Measurements from ENCODE around the gene SV2B. TPM values are rescaled to one million over a fixed set of nuclear protein-coding genes. Genes with fewer than 3 reads are reported as not detected.
A peak's percentile ranks its signal among the peaks of the same experiment; 100 is the strongest.
"Not testable (repeated sequence)": the region's sequence is repeated elsewhere in the genome, so short reads cannot be mapped to it uniquely, and the experiment has no call there.

The SV2B gene, protein sequence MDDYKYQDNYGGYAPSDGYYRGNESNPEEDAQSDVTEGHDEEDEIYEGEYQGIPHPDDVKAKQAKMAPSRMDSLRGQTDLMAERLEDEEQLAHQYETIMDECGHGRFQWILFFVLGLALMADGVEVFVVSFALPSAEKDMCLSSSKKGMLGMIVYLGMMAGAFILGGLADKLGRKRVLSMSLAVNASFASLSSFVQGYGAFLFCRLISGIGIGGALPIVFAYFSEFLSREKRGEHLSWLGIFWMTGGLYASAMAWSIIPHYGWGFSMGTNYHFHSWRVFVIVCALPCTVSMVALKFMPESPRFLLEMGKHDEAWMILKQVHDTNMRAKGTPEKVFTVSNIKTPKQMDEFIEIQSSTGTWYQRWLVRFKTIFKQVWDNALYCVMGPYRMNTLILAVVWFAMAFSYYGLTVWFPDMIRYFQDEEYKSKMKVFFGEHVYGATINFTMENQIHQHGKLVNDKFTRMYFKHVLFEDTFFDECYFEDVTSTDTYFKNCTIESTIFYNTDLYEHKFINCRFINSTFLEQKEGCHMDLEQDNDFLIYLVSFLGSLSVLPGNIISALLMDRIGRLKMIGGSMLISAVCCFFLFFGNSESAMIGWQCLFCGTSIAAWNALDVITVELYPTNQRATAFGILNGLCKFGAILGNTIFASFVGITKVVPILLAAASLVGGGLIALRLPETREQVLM
- polyA plus RNA-seq (2014; cell fraction: cytosol; rRNA removed), result 0.13 and 0.32 TPM in 2 replicates
- polyA plus RNA-seq (2014; cell fraction: nucleus; rRNA removed), result not detected in 2 replicates

DNA sequence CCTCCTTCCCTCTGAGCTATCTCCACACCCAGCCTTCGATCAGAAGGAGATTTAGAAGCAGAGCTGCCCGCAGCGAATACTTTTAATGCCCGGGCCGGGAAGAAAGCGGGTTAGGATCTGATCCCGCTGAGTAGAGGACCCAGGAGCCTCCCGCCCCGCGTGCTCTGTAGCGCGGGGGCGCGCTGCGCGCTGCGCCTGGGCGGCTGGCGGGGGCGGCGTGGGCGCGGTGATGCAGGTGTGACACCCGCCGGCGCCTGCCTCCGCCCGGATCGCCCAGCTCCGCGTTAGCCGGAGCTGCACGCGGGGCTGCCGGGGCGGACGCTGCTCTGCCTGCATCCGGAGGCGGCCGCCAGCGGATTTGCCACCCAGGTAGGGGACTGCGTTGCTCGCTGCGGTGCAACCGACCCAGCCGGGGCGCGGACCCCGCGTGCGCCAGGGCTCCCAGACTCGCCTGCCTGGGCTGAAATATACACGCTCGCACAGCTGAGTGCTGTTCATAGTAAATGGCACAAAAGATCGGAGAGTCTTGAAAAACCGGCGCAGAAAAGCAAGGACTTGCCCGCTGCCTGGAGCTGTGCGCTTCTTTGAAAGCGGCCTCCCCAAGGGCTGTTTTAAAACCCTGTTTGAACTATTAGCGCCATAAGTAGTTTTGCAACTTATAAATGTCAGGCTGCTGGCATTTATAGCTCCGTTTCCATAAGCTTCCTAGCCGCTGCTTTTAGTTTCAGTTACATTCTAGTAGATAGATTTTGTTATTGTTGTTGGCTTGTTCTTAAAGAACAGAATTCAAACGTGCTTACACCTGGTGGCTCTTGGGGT is at the start of gene SV2B:
SV2B (plus strand) TSS at position 263 of the 819 bp plus-strand sequence. CDS start 126,007 bp downstream, outside the sequence.
- no peak for DNase-seq (ENCODE audit: low spot score)

DNA sequence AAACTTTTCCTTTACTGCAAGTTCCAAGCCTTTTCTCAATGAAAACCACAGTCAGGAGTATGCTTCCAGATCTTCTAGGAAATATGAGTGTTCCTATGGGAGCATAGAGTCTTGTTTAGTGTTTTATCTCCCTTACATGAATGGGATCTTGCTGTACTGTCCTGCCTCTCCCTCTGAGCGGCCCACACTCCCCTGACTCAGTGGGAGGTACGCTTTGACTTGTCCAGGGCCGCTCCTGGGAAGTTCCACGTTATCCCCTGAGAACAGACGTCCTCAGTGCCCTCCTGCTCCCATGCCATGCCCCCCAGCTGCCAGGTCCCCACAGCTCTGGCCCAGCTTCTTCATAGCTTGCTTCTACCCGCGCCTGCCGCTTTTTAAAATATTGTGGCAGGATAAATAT is 48.8 kb upstream of the SV2B start:
- no peak for DNase-seq (ENCODE audit: low spot score)

DNA sequence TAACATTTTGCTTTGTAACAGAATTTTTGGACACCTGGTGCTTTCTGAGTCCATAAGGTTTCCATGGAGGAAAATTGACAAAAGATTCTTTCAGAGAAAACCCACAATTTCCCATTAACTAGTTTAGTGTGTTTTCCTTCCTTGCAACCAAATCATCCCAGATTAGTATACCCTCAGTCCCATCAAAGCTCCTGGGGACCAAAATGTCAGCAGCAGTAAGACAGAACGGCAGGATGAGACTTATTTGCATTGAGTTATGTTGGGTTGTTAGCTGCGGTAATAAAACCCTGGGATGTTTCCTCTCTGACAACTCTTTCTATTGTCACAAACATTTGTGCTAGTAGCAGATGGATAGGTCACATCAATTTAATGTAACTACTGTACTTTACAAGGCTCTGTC is 45.2 kb upstream of the SV2B start:
- no peak for DNase-seq (ENCODE audit: low spot score)

DNA sequence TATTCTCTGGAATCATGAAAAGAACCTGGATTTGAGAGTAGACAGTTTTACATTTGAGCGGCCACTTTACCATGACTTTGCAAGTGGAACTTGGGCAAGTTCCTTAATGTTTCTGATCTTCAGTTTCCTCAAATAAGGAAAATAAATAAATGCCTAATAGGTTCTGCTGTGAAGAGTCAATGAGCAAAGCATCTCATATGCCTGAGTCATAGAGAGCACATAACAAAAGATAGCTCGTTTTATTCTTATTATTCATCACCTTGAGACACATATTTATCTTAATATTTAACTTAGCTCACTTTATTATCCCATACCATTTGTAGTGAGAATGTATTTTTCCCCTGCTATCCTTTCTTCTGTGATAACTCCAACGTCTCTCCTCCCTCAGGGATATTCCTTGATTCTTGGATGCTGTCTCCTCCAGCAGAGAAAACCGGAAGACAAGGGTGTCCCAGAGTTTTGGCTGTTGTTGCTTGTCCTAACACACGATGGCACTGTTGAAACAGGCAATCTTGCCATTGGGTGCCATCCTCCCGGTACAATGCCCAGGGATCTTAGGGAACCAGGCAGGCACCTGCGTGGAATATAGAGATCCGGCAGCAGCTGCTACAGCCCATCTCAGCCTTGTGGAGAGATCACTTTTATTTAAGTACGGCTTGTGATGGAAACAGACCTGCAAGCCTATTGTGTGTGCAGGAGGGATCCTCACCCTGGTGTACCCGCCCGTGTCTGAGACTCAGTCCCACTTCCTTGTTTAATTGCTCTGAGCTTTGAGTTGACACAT is 44.3 kb upstream of the SV2B start:
- DNase-seq (ENCODE audit: low spot score), result peak; percentile 54

DNA sequence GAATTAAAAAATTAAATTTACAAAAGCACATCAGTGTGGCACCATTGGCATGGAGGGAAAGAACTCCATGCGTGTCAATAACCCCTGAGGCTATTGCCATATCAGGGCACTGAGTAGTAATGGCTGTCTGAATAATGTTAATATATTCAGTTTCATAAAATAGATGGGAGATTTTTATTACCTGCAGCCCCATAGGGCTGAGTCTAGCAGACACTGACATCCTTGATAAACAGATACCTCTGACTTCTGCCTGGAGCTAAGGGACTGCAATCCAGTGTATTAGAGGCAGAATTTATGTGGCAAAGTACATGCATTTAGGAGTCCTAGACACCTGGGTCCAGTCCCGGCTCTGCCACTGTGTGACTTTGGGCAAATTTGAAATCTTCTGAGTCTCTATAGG is 38.8 kb upstream of the SV2B start:
- DNase-seq (ENCODE audit: low spot score), result no peak

DNA sequence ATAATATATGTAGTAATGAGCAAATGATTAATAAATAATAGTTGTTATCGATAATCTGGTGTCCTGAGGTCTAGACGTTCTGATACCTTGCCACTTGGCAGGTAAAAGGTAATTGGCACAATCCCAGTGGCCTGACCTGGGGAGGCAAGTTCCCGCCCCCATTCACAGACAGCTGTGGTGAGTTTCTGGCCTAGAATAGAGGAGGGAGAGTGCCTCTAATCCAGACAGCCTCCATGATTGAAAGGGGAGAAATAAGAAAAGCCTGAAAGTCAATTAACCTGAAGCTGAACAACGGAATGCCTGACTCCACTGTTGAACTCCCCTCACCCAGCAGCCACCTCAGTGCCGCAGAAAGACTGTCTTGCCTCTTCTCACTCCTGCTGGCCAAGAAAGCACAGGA is 38.1 kb upstream of the SV2B start:
- no peak for DNase-seq (ENCODE audit: low spot score)

DNA sequence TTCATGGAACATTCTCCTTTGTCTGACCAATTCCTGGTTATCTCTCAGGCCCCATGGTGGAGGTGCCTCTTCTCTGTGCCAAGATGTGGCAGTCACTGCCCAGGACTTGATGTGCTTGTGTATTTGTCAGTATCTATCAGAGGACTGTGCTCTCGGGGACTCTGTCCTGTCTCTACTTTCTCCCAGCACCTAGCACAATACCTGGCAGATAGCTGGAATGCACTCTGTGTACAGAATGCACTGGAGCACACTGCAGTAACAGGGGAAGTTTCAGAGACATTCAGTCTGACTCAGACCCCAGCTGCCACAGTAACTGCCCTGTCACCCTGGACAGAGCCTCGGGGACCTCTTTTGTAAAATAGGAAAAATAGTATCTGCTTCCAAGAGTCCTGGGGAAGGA is 34.6 kb upstream of the SV2B start:
- no peak for DNase-seq (ENCODE audit: low spot score)

DNA sequence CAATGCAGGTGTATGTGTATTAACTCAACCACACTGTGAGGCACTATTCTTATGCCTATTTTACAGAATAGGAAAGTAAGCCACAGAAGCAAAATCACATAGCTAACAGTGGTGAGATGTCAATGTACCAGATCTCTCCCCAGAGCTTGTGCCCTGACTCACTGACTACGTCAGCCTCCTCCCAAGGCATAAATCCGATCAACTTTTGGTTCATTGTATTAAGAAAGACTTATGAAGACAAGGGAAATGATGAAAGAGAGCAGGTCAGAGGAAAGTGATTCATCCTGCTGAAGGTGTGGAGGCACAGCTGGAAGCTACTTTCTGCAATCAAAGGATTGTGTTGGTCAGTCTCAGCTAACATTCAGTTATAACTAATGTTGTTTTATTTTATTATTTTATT is 33.0 kb upstream of the SV2B start:
- DNase-seq (ENCODE audit: low spot score), result no peak

DNA sequence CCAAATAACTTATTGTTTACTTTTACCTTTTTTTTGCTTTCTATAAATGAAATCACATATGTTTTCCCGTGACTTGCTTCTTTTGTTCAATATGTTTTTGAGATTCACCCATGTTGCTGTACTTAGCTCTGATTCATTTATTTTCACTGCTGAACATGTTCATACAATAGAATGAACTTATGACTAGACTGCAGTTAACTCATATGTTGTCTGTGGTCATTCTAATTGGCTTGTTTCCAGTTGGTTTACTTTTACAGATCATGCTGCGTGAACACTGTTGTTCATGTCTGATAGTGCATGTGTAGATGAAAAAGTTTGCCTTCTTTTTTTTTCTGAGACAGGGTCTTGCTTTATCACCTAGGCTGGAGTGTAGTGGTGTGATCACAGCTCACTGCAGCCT is 31.6 kb upstream of the SV2B start:
- DNase-seq (ENCODE audit: low spot score), result no peak

DNA sequence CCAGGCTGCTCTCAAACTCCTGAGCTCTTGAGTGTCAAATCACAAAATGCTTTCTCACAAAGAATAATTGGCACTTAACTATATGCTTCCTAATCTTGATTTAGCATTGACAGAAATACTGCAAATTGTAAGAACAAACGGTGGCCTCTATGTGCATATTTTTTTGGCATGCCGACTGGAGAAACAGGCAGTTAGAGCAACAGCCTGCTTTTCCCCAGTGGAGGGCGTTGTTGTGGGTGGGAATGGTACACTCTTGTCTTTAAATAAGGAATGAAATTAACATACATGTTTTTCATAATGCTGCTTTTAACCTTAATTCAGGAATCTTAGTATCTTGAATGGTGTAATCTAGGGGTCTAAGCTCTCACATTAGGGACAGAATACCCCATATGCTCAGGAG is 31.1 kb upstream of the SV2B start:
- DNase-seq (ENCODE audit: low spot score), result no peak

DNA sequence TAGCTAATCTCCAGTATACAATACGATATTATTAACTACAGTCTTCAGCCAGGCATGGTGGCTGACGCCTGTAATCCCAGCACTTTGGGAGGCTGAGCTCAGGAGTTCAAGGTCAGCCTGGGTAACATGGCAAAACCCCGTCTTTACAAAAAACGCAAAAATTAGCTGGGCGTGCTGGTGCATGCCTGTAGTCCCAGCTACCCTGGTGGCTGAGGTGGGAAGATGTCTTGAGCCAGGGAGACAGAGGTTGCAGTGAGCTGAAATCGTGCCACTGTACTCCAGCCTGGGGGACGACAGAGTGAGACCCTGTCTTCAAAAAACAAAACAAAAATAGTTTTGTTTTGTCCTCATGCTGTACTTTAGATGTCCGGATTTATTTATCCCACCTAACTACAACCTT is 29.2 kb upstream of the SV2B start:
- DNase-seq (ENCODE audit: low spot score), result no peak

DNA sequence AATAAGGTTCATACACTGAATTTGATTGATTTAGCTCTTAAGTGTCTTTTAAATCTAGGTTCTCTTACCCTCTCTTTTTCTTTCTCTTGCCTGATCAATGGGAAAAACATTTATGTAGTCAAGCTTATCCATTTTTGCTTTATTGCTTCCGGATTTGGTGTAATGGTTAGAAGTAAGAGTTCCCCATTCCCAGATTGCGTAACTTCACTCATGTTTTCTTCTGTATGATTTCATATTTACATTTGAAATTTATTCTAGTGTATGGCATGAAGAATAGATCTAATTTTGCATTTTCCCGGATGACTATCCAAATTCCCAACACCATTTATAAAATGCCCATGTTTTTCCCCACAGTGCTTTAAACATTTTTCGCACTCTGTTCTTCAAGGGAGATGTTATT is 27.9 kb upstream of the SV2B start:
- DNase-seq (ENCODE audit: low spot score), result no peak

DNA sequence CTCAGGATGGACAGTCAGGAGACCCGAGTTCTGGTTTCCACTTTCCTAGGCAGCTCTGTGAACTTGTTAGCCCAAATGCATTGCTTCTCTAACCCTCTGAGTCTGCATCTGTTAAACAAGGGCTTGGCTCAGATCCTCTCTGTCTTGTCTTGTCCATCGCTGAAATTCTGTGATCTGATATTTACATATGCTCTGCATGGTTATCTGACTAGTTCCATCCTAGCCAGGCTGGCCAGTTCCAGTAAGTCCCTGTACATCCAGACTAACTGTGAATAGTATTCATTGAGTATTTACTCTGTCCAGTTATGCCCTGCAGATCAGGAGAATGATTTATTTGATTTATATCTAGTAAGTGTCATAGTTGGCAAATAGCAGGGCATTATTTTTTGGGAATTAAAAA is 27.0 kb upstream of the SV2B start:
- no peak for DNase-seq (ENCODE audit: low spot score)

DNA sequence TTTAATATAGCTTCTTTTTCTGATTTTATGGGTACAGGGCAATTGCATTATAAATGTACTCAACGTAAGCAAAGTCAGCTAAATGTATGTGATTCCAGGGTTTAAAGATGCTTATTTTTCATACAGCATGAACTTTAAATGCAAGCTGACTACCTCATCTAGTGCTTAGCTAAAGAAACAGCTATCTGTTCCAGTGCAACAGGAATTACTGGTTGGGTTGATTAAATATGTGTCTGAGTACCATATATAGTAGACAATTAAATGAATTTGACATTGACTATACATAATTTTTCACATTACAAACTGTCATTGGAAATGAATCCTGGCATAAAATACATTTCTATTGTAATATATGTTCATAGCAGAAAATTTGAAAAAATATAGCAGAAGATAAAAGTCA is 26.3 kb upstream of the SV2B start:
- DNase-seq (ENCODE audit: low spot score), result no peak

DNA sequence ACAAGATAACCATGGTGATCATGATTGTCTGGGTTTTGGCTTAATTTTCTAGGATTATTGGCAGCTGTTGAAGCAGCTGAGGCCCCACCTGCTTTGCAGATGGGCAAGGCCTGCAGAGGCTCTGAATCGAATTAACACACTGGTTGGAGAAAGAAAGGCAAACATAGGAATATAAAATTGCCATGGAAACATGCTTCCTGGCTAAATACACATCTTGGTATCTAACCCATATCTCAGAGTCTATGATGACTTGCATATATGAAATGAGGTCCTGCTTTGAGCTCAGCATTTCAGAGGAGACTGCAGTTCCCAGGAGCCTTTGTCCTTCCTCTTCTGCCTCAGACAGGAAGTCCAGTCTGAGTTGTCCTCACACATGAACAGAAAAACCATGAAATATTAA is 24.3 kb upstream of the SV2B start:
- DNase-seq (ENCODE audit: low spot score), result peak; percentile 22

DNA sequence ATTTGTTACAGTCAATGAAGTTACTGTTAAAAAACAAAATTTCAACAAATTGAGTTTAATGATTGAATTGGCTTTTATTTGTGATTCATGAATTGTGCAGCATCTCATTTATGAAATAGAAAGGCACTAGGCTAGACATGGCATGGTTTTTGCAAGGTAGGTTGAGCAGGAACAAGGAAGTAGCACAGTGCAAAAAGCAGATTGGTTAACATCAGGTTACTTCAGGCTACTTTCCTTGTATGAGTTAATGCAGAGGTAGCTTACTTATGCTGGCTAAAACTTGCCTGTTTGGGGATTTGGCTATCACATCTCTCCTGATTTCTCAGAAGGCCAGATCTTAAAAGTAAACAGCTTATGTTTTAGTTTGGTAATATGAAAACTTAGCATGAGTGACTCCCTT is 23.0 kb upstream of the SV2B start:
- DNase-seq (ENCODE audit: low spot score), result no peak

DNA sequence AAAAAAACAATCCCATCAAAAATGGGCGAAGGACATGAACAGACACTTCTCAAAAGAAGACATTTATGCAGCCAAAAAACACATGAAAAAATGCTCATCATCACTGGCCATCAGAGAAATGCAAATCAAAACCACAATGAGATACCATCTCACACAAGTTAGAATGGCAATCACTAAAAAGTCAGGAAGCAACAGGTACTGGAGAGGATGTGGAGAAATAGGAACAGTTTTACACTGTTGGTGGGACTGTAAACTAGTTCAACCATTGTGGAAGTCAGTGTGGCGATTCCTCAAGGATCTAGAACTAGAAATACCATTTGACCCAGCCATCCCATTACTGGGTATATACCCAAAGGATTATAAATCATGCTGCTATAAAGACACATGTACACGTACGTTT is 6.2 kb upstream of the SV2B start:
- not testable (repeated sequence) for DNase-seq (ENCODE audit: low spot score)

DNA sequence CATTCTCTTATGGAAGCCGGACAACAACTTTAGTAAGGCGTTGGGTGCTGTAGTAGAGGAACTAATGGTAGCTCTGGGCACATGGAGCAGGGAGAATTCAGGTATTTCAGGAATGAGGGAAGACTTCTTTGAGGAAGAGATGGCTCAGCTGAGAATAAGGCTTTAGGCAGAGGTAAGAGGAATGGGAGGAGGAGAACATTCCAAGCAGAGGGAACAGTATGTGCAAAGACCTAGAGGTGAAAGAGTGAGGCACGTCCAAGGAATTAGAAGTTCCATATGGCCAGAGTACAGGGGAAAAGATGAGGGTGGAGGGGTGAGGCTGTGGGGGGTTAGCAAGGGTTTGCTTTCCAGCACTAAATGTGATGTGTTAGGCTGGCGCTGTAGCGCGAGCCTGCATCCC is 1.6 kb upstream of the SV2B start:
- no peak for DNase-seq (ENCODE audit: low spot score)

DNA sequence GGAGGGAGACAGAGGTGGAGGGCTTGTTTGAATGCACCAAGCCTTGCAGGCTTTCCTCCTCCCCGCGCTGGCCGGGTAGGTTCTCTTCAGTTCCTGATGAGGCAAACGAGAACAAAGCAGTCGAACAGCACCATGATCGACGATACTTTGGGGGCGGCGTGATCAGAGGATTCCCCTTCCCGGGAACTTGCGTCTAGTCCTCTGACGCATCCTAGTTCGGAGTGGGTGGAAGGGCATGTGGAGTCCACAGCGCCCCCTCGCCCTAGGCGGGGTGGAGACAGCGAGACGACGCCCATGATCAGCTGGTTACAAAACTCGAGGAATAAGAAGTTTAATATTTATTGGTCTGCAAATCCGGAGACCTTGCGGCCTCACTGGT is 452 bp upstream of the SV2B start:
- DNase-seq (ENCODE audit: low spot score), result no peak

DNA sequence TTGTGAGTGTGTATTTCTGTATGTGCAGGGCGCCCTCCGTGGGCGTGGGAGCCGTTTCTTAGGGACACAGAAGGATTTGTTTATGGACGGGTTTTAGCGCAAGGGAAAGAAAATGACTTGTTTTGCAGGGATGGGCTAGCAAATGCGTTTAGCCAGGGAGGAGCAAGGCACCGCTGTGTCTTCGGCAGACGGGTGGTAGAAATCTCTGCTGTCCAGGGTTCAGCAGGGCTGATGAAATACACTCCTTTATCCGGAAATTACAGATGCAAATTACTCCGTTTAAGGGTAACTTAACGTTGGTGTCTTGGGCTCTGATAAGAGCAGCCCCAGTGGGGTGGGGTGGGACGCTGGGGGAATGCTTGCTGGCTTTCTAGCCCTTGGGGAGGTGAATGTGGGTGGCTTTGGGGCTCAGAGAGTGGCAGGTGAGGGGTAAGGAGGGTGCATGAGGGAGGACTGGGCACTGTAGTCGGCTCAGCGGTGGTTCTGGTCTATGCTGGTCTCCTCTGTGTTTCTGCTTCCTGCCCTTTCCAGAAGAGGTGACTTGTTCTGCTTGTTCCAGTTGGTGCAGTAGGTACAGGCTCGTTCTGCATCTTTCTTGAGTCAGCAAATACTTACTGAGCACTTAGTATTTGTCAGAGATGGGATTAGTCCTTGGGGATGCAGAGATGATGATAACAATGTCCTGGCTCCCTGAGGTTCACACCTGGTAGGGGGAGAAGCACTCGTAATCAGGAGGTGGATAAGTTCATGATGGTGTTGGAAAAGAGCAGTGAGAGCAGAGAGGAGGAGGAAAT is 954 bp downstream of the SV2B start:
- no peak for DNase-seq (ENCODE audit: low spot score)

DNA sequence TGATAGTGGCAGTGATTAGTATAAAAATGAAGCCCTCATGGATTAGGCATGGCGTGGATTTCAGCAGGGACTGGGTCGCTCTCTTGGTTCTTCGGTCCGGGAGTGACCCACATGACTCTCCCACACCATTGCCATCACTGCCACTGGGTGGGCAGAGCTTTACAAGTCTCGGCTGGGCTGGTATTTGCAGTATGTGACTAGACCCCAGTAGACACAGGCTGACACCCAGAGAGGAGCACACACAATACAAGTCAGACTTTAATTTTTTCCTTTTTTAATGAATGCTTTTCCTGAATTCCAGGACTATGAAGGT is 1.5 kb downstream of the SV2B start:
- no peak for DNase-seq (ENCODE audit: low spot score)
